ENCODE measurements around the gene ADIRF.

DNA sequence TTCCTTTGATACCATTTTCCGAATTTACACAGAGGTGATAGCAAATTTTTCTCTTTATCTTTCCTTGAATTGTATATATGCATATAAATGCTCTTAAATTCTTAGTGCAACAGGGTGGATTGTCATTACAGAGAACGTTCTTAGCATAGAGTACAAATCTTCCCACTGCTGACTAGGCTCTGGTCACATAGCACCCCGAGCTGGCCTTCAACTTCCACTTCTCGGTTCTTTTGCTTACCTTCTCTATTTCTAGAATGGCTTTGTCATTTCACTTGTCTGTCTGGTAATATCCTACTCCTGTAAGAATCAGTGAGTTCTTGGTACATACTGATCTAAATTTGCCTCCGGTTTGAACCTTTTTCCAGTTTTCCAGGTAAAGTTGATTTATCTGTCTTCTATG lies 13.4 kb downstream of the ADIRF start:
- TF ChIP-seq, protein P1, sequence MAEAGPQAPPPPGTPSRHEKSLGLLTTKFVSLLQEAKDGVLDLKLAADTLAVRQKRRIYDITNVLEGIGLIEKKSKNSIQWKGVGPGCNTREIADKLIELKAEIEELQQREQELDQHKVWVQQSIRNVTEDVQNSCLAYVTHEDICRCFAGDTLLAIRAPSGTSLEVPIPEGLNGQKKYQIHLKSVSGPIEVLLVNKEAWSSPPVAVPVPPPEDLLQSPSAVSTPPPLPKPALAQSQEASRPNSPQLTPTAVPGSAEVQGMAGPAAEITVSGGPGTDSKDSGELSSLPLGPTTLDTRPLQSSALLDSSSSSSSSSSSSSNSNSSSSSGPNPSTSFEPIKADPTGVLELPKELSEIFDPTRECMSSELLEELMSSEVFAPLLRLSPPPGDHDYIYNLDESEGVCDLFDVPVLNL (IDR thresholded peaks at IDR 0.05; ENCODE audit: low read depth, low read length): no peak
- TF ChIP-seq POLR2A (IDR thresholded peaks at IDR 0.05; ENCODE audit: low read depth, low read length) (no peak), ETV6 (conservative IDR thresholded peaks at IDR 0.05 in 1 of 2, IDR thresholded peaks at IDR 0.05 in 1 of 2; ENCODE audit: borderline replicate concordance in 1 of 2, low read depth in 1 of 2) (no peak), GABPA (IDR thresholded peaks at IDR 0.05; ENCODE audit: low read depth) (no peak)
- TF ChIP-seq, protein P2, sequence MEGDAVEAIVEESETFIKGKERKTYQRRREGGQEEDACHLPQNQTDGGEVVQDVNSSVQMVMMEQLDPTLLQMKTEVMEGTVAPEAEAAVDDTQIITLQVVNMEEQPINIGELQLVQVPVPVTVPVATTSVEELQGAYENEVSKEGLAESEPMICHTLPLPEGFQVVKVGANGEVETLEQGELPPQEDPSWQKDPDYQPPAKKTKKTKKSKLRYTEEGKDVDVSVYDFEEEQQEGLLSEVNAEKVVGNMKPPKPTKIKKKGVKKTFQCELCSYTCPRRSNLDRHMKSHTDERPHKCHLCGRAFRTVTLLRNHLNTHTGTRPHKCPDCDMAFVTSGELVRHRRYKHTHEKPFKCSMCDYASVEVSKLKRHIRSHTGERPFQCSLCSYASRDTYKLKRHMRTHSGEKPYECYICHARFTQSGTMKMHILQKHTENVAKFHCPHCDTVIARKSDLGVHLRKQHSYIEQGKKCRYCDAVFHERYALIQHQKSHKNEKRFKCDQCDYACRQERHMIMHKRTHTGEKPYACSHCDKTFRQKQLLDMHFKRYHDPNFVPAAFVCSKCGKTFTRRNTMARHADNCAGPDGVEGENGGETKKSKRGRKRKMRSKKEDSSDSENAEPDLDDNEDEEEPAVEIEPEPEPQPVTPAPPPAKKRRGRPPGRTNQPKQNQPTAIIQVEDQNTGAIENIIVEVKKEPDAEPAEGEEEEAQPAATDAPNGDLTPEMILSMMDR (IDR thresholded peaks at IDR 0.05 in 2 of 3, conservative IDR thresholded peaks at IDR 0.05 in 1 of 3; ENCODE audit: control insufficient read depth in 2 of 3, extremely low read depth in 1 of 3, insufficient read depth in 1 of 3, low read depth in 3 of 3, low read length in 3 of 3): no peak

Data from GM12878 (cell line).